Pons (tissue), 1 donor: ENCODE data around the gene SAP30BP.
A peak's percentile ranks its signal among the peaks of the same experiment; 100 is the strongest.

ENCODE experiments used
- DNase-seq: peaks from one replicate; pipeline ENCODE4 v3.0.0-alpha.2; 2016; ENCODE audit warnings: low spot score

The SAP30BP gene

GRCh38 chr17:75740631-75741077 lies 73.5 kb downstream of the SAP30BP start:
- DNase-seq = no peak

DNA sequence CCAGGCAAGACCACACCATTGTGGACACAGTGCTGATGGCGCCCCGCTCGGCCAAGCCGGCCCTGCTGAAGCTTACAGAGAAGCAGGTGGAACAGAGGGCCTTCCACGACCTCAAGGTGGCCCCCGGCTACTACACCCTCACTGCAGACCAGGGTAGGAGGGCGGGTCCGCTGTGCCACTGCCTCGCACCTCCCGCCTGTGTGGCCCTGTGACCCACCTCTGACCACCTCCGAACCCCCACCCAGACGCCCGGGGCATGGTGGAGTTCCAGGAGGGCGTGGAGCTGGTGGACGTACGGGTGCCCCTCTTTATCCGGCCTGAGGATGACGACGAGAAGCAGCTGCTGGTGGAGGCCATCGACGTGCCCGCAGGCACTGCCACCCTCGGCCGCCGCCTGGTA lies 75.2 kb downstream of the SAP30BP start:
- DNase-seq = no peak

DNA sequence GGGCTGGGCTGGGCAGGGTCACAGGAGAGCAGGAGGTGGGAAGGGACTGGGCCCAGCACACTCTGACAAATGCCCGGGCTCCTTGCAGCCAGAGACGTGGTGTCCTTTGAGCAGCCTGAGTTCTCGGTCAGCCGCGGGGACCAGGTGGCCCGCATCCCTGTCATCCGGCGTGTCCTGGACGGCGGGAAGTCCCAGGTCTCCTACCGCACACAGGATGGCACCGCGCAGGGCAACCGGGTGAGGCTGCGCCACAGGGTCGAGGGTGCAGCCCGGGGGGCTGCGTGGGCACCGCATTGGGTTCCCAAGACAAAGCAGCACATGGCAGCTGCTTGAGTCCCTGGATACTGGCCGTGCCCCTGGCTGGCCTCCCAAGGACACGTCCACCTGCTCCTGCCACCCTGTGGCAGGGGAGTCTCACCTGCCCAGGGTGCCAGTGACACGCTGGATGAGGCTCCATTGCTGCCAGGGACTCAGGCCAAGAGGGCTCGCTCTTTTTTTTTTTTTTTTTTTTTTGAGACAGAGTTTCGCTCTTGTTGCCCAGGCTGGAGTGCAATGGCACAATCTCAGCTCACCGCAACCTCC lies 76.6 kb downstream of the SAP30BP start:
- DNase-seq = no peak

GRCh38 chr17:75748706-75749105 lies 81.6 kb downstream of the SAP30BP start:
- no peak for DNase-seq

DNA sequence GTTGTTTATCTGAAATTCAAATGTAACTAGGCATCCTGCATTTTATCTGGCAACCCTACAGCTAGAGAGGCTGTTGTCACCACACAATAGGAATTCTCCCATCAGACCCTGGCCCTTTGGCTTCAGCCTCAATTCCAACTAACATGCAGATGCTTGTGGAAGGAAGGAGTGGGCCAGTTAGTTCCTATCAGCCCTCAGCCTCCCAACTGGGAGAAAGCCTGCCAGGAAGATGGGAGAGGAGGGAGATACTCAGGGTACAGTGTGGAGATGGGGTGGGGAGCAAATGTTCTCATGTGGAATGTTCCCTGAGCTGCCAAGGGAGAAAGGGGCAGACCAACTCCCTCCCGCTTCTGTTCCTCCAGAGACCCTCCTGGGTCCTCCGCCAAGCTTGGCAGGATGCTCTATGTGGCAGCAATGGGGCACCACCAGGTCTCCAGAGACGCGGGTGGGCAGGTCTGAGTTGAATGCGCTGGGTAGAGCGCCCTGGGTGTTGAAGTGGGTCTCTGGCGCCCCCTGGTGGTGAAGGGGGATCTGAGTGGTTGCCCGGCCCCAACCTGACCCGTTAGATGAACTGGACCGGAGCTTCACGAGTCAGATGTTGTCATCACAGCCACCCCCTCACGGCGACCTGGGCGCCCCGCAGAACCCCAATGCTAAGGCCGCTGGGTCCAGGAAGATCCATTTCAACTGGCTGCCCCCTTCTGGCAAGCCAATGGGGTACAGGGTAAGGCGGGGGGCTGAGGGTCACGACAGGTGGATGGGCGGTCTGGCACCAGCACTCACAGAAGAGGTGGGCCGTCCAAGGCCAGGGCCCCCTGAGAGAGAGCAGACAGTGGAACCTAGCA lies 82.6 kb downstream of the SAP30BP start:
- DNase-seq = peak; percentile 74

DNA sequence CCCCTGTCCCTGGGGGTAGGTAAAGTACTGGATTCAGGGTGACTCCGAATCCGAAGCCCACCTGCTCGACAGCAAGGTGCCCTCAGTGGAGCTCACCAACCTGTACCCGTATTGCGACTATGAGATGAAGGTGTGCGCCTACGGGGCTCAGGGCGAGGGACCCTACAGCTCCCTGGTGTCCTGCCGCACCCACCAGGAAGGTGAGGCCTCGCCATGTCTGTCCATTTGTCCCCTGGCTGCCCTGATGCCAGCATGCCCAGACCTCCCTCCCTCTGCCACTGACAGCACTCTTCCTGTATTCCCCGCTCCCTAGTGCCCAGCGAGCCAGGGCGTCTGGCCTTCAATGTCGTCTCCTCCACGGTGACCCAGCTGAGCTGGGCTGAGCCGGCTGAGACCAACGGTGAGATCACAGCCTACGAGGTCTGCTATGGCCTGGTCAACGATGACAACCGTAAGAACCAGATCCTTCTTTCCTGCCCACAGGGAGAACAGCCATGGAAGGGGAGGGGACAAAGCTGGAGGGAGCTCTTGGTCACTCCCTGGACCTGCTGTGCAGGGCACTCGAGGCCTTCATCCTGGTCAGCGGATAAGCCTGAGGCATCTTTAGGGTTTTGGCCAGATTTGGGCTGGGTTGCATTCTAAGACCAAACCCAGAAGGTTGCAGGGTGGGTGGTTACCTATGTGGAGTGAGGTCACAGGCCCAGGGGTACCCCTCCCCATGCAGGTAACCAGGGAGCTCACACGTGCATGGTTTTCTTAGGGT lies 83.7 kb downstream of the SAP30BP start:
- no peak for DNase-seq

DNA sequence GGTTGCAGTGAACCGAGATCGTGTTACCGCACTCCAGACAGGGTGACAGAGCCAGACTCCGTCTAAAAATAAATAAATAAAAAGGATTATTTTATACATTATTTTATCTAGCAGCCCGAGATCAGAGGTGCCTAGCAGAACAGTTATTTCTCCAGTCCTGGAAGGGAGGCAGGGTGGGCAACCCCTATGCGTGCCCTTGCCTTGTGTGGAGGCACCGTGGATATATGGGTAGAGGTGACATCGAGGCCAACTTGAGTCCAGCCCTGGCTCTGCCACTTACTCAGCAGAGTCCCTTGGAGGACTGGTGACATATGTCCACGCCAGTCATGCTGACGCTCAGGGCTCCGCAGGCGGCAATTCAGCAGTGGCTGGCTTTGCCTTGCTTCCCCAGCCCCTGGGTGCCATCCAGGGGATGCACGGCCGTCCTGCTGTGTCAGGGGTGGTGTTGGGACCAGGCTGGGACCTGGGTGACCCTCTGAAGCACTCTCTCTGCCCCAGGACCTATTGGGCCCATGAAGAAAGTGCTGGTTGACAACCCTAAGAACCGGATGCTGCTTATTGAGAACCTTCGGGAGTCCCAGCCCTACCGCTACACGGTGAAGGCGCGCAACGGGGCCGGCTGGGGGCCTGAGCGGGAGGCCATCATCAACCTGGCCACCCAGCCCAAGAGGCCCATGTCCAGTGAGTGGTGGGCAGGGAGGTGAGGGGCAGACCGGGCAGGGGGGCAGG lies 84.7 kb downstream of the SAP30BP start:
- no peak for DNase-seq

DNA sequence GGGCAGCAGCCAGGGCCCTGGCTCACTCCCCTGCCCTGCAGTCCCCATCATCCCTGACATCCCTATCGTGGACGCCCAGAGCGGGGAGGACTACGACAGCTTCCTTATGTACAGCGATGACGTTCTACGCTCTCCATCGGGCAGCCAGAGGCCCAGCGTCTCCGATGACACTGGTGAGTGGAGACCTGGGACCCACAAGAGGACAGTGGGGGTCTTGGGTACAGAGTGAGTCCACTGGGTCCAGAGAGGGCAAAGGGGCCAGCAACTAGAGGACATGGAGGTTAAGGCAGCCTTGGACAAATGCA lies 85.2 kb downstream of the SAP30BP start:
- DNase-seq = no peak

DNA sequence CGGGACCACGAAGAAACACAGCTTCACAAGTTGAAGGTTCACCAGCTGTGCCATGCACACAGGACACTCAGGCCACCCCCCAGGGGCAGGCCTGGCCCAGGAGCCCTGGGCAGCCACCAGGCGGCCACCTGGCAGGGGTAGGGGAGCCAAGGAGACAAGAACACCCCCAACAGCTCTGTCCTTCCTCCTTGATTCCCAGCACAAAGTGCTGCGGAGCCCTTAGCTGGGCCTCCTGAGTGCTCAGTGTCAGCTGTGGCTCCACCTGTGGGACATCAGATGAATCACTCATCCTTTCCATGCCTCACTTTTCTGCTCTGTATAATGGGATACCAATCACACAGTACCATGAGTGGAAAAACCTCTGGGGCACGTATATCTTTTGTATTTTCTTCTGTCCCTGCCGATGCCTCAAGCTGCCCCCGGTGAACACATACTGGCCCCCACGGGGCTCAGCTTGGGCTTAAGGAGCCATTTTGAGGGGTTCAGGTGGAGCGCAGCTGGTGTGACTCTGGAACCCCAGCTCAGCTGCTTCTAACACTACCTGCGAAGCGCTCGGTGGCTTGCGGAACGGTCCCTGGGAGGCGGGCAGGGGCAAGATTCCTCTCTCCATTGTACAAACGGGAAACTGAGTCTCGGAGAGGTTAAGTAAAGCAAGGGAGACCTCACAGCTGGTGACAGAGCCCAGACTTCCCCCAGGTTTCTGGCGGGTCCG lies 85.8 kb downstream of the SAP30BP start:
- DNase-seq = no peak

DNA sequence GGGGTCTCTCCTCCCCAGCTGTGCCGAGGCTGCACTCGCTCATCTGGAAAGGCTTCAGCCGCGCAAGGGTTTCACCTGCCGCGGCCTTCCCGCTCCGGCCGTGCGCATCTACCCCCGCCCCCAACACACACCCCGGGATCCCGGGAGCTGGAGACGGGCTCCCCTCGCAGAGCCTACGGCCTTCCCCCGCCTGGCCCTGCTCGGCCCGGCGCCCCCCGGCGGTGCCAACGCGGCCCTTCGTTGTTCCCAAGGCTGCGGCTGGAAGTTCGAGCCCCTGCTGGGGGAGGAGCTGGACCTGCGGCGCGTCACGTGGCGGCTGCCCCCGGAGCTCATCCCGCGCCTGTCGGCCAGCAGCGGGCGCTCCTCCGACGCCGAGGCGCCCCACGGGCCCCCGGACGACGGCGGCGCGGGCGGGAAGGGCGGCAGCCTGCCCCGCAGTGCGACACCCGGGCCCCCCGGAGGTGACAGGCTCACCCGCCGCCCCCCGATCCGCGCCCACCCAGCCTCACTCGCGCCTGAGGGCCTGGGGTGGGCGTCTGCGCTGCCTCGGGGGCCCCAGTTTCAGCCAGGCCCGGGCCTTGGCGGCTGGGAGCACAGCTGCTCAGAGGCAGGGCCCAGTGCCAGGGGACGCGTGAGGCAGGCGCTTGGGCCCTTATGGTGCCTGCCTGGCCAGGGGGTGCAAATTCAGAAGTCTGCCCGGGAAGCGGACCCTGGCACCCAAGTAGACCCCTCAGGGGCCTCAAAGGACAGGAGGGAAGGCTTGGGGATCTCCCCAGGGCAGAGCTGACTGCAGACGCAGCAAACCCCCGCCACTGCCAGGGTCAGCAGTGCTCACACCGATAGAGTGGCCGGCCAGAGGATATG lies 86.6 kb downstream of the SAP30BP start:
- DNase-seq = no peak

GRCh38 chr17:75754378-75755204 lies 87.5 kb downstream of the SAP30BP start:
- DNase-seq = no peak

DNA sequence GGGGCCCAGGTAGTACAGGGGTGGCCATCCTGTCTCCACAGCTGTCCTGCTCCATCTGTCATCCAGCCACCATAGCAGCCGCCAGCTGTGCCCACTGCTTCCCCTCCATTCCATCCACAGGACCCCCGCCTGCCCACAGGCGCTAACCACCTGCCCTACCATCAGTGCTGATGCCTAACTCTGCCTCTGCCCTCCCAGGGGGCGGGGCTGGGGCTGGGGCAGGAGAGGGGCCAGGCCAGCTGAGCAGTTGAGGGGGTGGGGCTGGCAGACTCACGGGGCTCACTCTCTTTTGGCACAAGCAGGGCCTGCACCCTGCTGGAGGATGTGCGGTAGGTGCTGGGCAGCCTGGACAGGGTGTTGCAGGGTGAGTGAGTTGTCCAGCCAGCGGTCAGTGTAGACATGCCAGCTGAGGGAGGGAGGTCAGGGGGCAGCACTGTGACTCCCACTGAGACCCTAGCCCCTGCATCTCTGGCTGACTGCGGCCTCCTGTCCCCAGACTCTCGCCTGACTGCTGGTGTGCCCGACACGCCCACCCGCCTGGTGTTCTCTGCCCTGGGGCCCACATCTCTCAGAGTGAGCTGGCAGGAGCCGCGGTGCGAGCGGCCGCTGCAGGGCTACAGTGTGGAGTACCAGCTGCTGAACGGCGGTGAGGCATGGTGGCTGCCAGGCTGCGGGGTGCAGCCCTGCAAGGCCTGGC lies 88.2 kb downstream of the SAP30BP start:
- no peak for DNase-seq

DNA sequence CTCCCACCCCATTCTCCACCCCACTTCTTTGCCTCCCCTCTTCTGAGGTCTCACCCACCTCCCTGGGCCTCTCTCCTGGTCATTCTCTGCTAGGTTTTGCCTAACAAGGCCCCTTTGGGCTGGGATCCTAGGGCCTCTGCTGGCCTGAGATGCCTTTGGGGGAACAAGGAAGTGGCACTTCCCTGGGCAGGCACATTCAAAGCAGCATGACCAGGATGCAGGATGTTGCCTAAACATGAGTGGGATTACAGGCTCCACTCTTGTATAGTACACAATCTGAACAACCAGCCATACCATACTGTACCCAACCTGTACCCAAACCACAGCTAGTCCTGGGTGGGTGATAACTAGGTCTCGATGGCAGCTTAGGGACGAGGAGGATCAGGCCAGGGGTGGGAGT lies 88.9 kb downstream of the SAP30BP start:
- DNase-seq = no peak

DNA sequence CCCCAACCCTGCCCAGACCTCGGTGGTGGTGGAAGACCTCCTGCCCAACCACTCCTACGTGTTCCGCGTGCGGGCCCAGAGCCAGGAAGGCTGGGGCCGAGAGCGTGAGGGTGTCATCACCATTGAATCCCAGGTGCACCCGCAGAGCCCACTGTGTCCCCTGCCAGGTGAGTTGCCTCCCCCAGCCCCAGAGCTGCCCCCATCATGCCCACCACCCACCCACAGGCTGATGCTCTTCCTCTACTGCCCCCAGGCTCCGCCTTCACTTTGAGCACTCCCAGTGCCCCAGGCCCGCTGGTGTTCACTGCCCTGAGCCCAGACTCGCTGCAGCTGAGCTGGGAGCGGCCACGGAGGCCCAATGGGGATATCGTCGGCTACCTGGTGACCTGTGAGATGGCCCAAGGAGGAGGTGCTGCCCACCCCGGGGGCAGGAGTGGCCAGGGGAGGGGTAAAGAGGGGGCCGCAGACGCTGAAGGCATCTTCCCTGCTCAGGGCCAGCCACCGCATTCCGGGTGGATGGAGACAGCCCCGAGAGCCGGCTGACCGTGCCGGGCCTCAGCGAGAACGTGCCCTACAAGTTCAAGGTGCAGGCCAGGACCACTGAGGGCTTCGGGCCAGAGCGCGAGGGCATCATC lies 89.4 kb downstream of the SAP30BP start:
- DNase-seq = no peak

- no peak for DNase-seq
These were observed 90.0 kb downstream of the SAP30BP start for GRCh38 chr17:75757086-75757681.
